Suprapubic skin (tissue), 4 donors: ENCODE measurements around the gene KDM2B.

Experiments
- EP300 ChIP-seq: sonication (generic); formaldehyde crosslinking; IDR thresholded peaks from one replicate; pipeline ENCODE4 v1.6.1; 2017; ENCODE audit warnings: antibody characterized with exemption
- POLR2A ChIP-seq, 2 donors: fragments of 450-650 bp; IDR thresholded peaks; one replicate each; pipeline ENCODE4 v1.6.1; 2017; ENCODE audit warnings: antibody characterized with exemption in 2 of 2, mild to moderate bottlenecking in 2 of 2, moderate library complexity in 2 of 2
- POLR2AphosphoS5 ChIP-seq, 3 donors: sonication (generic); formaldehyde crosslinking; IDR thresholded peaks; one replicate each; pipeline ENCODE4 v1.6.1; 2017; ENCODE audit warnings: antibody characterized with exemption in 3 of 3
- TF ChIP-seq, protein P1 (sequence below), 2 donors: fragments of 200-600 bp in 1 of 2; fragments of 450-650 bp in 1 of 2; sonication (generic) in 1 of 2; IDR thresholded peaks; one replicate each; pipeline ENCODE4 v1.5.1; 2016 to 2019; ENCODE audit warnings: antibody characterized with exemption in 2 of 2, mild to moderate bottlenecking in 1 of 2, moderate library complexity in 1 of 2

DNA sequence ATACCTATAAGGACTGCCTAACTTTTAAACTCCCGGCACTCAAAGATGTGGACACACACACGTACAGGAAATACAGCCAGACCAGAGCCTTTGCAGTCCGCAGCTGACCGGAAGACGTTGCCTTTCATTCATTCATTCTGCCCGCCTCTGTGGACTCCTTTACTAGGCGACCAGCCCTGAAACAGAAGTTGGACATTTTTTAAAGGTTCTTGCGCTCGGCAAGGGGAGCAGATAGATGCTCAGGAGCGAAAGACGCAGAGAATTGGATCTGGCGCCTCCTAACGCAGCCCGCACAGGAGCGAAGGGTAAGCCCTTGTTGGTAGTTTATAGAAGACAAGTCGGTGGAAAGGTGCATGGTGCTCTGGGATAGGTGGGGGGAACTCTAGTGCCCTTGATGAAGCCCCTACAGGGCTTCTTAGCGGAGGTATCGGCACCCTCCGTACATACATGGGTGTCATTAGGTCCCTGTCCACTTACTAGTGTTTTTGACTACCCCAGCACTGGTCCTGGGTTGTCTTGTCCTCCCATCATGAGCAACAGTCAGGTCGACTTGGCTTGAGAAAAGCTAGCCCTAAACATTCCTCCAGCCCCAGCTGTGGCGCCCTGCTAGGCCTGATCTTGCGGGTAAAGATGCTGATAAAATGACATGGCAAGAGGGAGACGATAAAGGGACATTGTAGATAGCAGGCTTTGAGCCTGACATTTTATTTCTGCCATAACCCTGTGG is at the start of gene KDM2B:
- TF ChIP-seq, protein P1, sequence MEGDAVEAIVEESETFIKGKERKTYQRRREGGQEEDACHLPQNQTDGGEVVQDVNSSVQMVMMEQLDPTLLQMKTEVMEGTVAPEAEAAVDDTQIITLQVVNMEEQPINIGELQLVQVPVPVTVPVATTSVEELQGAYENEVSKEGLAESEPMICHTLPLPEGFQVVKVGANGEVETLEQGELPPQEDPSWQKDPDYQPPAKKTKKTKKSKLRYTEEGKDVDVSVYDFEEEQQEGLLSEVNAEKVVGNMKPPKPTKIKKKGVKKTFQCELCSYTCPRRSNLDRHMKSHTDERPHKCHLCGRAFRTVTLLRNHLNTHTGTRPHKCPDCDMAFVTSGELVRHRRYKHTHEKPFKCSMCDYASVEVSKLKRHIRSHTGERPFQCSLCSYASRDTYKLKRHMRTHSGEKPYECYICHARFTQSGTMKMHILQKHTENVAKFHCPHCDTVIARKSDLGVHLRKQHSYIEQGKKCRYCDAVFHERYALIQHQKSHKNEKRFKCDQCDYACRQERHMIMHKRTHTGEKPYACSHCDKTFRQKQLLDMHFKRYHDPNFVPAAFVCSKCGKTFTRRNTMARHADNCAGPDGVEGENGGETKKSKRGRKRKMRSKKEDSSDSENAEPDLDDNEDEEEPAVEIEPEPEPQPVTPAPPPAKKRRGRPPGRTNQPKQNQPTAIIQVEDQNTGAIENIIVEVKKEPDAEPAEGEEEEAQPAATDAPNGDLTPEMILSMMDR (IDR thresholded peaks at IDR 0.05), result no peak
- TF ChIP-seq POLR2A (IDR thresholded peaks at IDR 0.05), result no peak
- no peak for TF ChIP-seq POLR2AphosphoS5 (IDR thresholded peaks at IDR 0.05)
- TF ChIP-seq EP300, result no peak
